HepG2 (cell line): ENCODE results near the gene ARFGAP3. TPM values are rescaled to one million over a fixed set of nuclear protein-coding genes. Genes with fewer than 3 reads are reported as not detected.
A peak's percentile ranks its signal among the peaks of the same experiment; 100 is the strongest.

Experiments used
- MIER3 ChIP-seq: IDR thresholded peaks from 2 replicates; pipeline ENCODE4 v1.6.1; 2016; ENCODE audit warnings: missing compliant biosample characterization, borderline replicate concordance
- POLR2AphosphoS2 ChIP-seq: IDR thresholded peaks from 2 replicates; pipeline ENCODE4 v1.6.1; 2011; ENCODE audit warnings: low read depth, low read length, improper control_type of control experiment
- SRY ChIP-seq: sonication (generic); formaldehyde crosslinking; IDR thresholded peaks from 2 replicates; pipeline ENCODE4 v1.8.0; 2022; ENCODE audit warnings: mild to moderate bottlenecking, missing genetic modification reagents
- ZNF124 ChIP-seq: sonication (generic); formaldehyde crosslinking; IDR thresholded peaks from 2 replicates; pipeline ENCODE4 v1.4.0; 2020; ENCODE audit warnings: missing genetic modification reagents
- ZNF383 ChIP-seq: sonication (generic); formaldehyde crosslinking; IDR thresholded peaks from 2 replicates; pipeline ENCODE4 v1.4.0; 2020; ENCODE audit warnings: missing genetic modification reagents, mild to moderate bottlenecking, borderline replicate concordance
- ZNF44 ChIP-seq: sonication (generic); formaldehyde crosslinking; IDR thresholded peaks from 2 replicates; pipeline ENCODE4 v1.5.1; 2020; ENCODE audit warnings: mild to moderate bottlenecking, missing genetic modification reagents
- ZNF614 ChIP-seq: IDR thresholded peaks from 2 replicates; pipeline ENCODE4 v1.6.1; 2018; ENCODE audit warnings: missing biosample characterization, missing genetic modification reagents, inconsistent platforms, borderline replicate concordance
- ZNF780A ChIP-seq: sonication (generic); formaldehyde crosslinking; IDR thresholded peaks from 2 replicates; pipeline ENCODE4 v1.8.0; 2022; ENCODE audit warnings: mild to moderate bottlenecking, missing genetic modification reagents, moderate library complexity
- polyA plus RNA-seq, 8 experiments: library from polyadenylated mRNA; depleted of rRNA in 3 of 8; stranded (reverse) in 7 of 8; unstranded in 1 of 8; fragments of >200 nt; fragmentation: Illumina TruSeq in 4 of 8; extraction: Trizol in 4 of 8; gene quantifications; 2 replicates each; pipeline versions ENCODE4 v1.2.1 to v1.2.3, GENCODE V29; 2011 to 2016; ENCODE audit warnings: low read depth in 4 of 8, missing spikeins in 1 of 8, mixed read lengths in 1 of 8; ENCODE audit not compliant: insufficient read depth in 1 of 8
- total RNA-seq, 5 experiments: library from RNA; depleted of rRNA; stranded (reverse); fragments of >200 nt; fragmentation: Illumina TruSeq; extraction: Trizol; gene quantifications; 2 replicates each; pipeline ENCODE4 v1.2.3, GENCODE V29; 2016; ENCODE audit warnings: low read depth in 1 of 5
- TF ChIP-seq, protein P1 (sequence below): sonication (generic); formaldehyde crosslinking; IDR thresholded peaks from 2 replicates; pipeline ENCODE4 v1.8.0; 2022; ENCODE audit warnings: mild to moderate bottlenecking, missing genetic modification reagents, borderline replicate concordance
- TF ChIP-seq, protein P2 (sequence below): sonication (generic); formaldehyde crosslinking; IDR thresholded peaks from 2 replicates; pipeline ENCODE4 v1.5.1; 2020; ENCODE audit warnings: missing genetic modification reagents, mild to moderate bottlenecking, borderline replicate concordance
- TF ChIP-seq, protein P3 (sequence below): sonication (generic); formaldehyde crosslinking; IDR thresholded peaks from 2 replicates; pipeline ENCODE4 v1.5.1; 2020; ENCODE audit warnings: missing genetic modification reagents, mild to moderate bottlenecking, borderline replicate concordance
- TF ChIP-seq, protein P4 (sequence below): sonication (generic); formaldehyde crosslinking; IDR thresholded peaks from 2 replicates; pipeline ENCODE4 v1.4.0; 2020; ENCODE audit warnings: missing genetic modification reagents
- TF ChIP-seq, protein P5 (sequence below): sonication (generic); formaldehyde crosslinking; IDR thresholded peaks from 2 replicates; pipeline ENCODE4 v1.4.0; 2020; ENCODE audit warnings: mild to moderate bottlenecking, missing genetic modification reagents
- TF ChIP-seq, protein P6 (sequence below), 2 experiments: sonication (generic) in 1 of 2; formaldehyde crosslinking in 1 of 2; IDR thresholded peaks; 2 replicates each; pipeline versions ENCODE4 v1.6.1 to v1.9.0; 2014 to 2022; ENCODE audit warnings: antibody characterized with exemption in 1 of 2, borderline replicate concordance in 1 of 2, inconsistent platforms in 1 of 2, low read depth in 1 of 2, missing genetic modification reagents in 1 of 2

ARFGAP3 gene
- total and polyA plus RNA-seq, 2 of the 13 experiments (the other 11 are each of a cell fraction or from before 2014, with no cell fraction given) = 41.7 to 61.6 TPM

DNA sequence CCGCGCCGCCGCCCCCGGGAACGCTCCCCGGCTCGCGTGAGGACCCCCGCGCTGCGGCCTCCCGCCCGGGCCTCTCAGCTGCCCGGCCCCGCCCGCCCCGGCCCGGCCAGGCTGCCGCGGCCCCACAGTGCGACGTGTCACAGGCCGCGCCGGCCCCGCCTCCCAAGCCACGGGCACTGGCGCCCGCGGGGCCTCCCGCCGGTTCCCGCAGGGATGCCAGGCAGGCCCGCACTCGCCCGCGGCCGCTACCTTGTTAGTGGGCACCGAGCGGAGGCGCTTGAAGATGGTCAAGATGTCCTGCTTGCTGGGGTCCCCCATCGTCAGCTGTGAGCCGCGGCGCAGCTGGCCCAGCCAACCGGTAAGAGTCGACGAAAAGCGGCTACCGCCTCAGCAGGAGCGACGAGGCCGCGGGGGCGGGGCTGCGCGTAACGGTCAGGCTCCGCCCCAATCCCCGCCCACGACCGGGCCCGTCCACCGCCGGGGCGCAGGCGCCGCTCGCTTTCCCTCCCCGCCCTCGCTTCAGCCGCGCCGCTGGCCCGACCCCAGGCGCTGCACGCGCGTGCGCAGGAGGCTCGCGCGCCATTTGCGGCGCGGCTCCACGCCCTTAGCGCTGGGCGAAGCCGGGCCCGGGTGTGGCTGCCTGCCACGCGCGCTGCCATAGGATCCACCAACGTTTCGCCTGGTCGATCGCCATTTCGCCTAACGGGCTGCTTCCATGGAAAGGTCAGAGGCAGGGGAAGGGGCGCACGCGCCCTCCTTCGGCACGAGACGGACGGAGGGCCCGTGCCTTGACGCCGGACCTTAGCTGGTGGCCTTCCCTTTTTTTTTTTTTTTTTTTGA is at the start of gene ARFGAP3 (continued):
- TF ChIP-seq, protein P1, sequence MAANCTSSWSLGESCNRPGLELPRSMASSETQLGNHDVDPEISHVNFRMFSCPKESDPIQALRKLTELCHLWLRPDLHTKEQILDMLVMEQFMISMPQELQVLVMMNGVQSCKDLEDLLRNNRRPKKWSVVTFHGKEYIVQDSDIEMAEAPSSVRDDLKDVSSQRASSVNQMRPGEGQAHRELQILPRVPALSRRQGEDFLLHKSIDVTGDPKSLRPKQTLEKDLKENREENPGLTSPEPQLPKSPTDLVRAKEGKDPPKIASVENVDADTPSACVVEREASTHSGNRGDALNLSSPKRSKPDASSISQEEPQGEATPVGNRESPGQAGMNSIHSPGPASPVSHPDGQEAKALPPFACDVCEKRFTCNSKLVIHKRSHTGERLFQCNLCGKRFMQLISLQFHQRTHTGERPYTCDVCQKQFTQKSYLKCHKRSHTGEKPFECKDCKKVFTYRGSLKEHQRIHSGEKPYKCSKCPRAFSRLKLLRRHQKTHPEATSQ = peak; percentile 60; the same call in 1 of the 2 replicates
- TF ChIP-seq, protein P2, sequence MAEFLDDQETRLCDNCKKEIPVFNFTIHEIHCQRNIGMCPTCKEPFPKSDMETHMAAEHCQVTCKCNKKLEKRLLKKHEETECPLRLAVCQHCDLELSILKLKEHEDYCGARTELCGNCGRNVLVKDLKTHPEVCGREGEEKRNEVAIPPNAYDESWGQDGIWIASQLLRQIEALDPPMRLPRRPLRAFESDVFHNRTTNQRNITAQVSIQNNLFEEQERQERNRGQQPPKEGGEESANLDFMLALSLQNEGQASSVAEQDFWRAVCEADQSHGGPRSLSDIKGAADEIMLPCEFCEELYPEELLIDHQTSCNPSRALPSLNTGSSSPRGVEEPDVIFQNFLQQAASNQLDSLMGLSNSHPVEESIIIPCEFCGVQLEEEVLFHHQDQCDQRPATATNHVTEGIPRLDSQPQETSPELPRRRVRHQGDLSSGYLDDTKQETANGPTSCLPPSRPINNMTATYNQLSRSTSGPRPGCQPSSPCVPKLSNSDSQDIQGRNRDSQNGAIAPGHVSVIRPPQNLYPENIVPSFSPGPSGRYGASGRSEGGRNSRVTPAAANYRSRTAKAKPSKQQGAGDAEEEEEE (CRISPR knock-in tag) = no peak
- TF ChIP-seq, protein P3, sequence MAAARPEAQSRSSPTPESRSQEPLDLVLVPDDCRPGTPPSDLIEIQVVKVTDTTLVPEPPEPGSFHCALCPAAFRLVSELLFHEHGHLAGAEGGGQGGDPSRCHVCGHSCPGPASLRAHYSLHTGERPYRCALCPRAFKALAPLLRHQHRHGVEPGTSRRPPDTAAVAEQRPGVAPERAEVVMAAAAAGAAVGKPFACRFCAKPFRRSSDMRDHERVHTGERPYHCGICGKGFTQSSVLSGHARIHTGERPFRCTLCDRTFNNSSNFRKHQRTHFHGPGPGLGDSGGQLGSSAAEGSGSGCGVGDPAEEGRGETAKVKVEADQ (CRISPR knock-in tag) = peak; percentile 98
- TF ChIP-seq, protein P4, sequence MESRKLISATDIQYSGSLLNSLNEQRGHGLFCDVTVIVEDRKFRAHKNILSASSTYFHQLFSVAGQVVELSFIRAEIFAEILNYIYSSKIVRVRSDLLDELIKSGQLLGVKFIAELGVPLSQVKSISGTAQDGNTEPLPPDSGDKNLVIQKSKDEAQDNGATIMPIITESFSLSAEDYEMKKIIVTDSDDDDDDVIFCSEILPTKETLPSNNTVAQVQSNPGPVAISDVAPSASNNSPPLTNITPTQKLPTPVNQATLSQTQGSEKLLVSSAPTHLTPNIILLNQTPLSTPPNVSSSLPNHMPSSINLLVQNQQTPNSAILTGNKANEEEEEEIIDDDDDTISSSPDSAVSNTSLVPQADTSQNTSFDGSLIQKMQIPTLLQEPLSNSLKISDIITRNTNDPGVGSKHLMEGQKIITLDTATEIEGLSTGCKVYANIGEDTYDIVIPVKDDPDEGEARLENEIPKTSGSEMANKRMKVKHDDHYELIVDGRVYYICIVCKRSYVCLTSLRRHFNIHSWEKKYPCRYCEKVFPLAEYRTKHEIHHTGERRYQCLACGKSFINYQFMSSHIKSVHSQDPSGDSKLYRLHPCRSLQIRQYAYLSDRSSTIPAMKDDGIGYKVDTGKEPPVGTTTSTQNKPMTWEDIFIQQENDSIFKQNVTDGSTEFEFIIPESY (CRISPR knock-in tag) = peak; percentile 83; the same call in 1 of the 2 replicates
- TF ChIP-seq, protein P5, sequence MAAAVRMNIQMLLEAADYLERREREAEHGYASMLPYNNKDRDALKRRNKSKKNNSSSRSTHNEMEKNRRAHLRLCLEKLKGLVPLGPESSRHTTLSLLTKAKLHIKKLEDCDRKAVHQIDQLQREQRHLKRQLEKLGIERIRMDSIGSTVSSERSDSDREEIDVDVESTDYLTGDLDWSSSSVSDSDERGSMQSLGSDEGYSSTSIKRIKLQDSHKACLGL (CRISPR knock-in tag) = peak; percentile 95
- TF ChIP-seq SRY (CRISPR knock-in tag) (peak; percentile 99), MIER3 (peak; percentile 23; the same call in 1 of the 2 replicates), ZNF383 (CRISPR knock-in tag) (no peak), ZNF614 (CRISPR knock-in tag) (no peak; the same call in 1 of the 2 replicates), POLR2AphosphoS2 (no peak), ZNF124 (CRISPR knock-in tag) (peak; percentile 59; the same call in 1 of the 2 replicates), ZNF780A (no peak), ZNF44 (CRISPR knock-in tag) (no peak)
- TF ChIP-seq, protein P6, sequence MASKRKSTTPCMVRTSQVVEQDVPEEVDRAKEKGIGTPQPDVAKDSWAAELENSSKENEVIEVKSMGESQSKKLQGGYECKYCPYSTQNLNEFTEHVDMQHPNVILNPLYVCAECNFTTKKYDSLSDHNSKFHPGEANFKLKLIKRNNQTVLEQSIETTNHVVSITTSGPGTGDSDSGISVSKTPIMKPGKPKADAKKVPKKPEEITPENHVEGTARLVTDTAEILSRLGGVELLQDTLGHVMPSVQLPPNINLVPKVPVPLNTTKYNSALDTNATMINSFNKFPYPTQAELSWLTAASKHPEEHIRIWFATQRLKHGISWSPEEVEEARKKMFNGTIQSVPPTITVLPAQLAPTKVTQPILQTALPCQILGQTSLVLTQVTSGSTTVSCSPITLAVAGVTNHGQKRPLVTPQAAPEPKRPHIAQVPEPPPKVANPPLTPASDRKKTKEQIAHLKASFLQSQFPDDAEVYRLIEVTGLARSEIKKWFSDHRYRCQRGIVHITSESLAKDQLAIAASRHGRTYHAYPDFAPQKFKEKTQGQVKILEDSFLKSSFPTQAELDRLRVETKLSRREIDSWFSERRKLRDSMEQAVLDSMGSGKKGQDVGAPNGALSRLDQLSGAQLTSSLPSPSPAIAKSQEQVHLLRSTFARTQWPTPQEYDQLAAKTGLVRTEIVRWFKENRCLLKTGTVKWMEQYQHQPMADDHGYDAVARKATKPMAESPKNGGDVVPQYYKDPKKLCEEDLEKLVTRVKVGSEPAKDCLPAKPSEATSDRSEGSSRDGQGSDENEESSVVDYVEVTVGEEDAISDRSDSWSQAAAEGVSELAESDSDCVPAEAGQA (IDR thresholded peaks at IDR 0.05; ENCODE audit: low read depth) = no peak; the same call in 1 of the 2 replicates
- TF ChIP-seq, protein P6 (CRISPR knock-in tag; IDR thresholded peaks at IDR 0.05; ENCODE audit: borderline replicate concordance) = peak; percentile 93
